Measurements from ENCODE around the gene REXO1. TPM values are rescaled to one million over a fixed set of nuclear protein-coding genes. Genes with fewer than 3 reads are reported as not detected.
"Not testable (repeated sequence)": the region's sequence is repeated elsewhere in the genome, so short reads cannot be mapped to it uniquely, and the experiment has no call there.

REXO1 gene, protein sequence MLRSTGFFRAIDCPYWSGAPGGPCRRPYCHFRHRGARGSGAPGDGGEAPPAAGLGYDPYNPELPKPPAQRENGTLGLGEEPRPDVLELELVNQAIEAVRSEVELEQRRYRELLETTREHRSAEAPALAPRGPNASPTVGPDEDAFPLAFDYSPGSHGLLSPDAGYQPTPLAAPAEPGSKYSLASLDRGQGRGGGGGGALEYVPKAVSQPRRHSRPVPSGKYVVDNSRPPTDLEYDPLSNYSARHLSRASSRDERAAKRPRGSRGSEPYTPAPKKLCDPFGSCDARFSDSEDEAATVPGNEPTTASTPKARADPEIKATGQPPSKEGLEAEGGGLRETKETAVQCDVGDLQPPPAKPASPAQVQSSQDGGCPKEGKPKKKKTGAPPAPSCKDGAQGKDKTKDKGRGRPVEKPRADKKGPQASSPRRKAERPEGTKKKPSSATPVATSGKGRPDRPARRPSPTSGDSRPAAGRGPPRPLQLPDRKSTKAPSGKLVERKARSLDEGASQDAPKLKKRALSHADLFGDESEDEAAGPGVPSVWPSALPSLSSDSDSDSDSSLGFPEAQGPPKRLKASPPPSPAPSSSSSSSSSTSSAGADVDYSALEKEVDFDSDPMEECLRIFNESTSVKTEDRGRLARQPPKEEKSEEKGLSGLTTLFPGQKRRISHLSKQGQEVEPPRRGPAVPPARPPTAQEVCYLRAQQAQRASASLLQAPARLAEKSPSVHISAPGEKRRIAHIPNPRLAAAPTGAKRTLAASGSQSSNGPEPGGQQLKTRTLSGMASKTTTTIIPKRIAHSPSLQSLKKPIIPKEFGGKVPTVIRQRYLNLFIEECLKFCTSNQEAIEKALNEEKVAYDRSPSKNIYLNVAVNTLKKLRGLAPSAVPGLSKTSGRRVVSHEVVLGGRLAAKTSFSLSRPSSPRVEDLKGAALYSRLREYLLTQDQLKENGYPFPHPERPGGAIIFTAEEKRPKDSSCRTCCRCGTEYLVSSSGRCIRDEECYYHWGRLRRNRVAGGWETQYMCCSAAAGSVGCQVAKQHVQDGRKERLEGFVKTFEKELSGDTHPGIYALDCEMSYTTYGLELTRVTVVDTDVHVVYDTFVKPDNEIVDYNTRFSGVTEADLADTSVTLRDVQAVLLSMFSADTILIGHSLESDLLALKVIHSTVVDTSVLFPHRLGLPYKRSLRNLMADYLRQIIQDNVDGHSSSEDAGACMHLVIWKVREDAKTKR
- 10 to 100 TPM; 39.8 to 47.6 TPM for total RNA-seq

GRCh38 chr19:1848399-1849131 is at the start of gene REXO1:
TSS of gene REXO1 (minus strand) at chr19:1848483. CDS start at chr19:1848358, 125 bp downstream.
- peak; percentile 99 for DNase-seq
- H3K4me1 Mint-ChIP-seq (ENCODE audit: low read depth), result peaks cover 66% of the 10 kb centered on the region
- no peaks in the 10 kb centered on the region for H3K27me3 Mint-ChIP-seq (ENCODE audit: low read depth)
- H3K36me3 Mint-ChIP-seq (ENCODE audit: low read depth), result peaks cover 7% of the 10 kb centered on the region
- CTCF ChIA-PET, result interaction anchor here (0.6 to 2.2 kb wide), 4 partner anchors 9 to 76 kb away, joined by 3 to 15 read pairs (median 7); no protein-coding TSS in a partner anchor
- peak within 1 kb of the TSS; percentile 89 for H3K27ac Mint-ChIP-seq
- peak within 1 kb of the TSS; percentile 86 for H3K4me3 Mint-ChIP-seq
- intact Hi-C loops (cut with micrococcal nuclease), result loop anchor here (1.0 kb wide), 1 partner anchor 36 kb away; the partner anchor contains the start of gene ATP8B3
- no peaks in the 10 kb centered on the region for H3K9me3 Mint-ChIP-seq

DNA sequence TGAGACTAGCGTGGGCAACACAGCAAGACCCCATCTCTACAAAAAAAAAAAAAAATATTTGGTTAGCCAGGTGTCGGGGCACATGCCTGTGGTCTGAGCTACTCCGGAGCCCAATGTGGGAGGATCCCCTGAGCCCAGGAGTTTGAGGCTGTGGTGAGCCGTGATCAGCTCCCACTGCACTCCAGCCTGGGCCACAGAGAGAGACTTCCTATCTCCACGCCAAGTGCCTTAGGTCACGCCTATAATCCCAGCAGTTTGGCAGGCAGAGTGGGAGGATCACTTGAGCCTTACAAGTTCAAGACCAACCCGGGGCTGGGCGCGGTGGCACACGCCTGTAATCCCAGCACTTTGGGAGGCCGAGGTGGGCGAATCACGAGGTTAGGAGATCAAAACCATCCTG is 48.2 kb upstream of the REXO1 start:
- Mint-ChIP-seq H3K27ac (peak overlapping the region; percentile 95), H3K36me3 (ENCODE audit: low read depth) (no peaks in the 10 kb centered on the region), H3K27me3 (ENCODE audit: low read depth) (no peaks in the 10 kb centered on the region), H3K4me1 (ENCODE audit: low read depth) (peaks cover 28% of the 10 kb centered on the region), H3K4me3 (peak overlapping the region; percentile 85), H3K9me3 (no peaks in the 10 kb centered on the region)
- intact Hi-C loops (cut with micrococcal nuclease), result loop anchor here (5.0 kb wide), 2 partner anchors 166 to 201 kb away; partner anchors contain the start of genes IZUMO4 and MOB3A
- DNase-seq, result no peak
- CTCF ChIA-PET, result interaction anchor here (0.6 to 1.2 kb wide), 5 partner anchors 13 to 365 kb away, joined by 3 to 4 read pairs (median 3); no protein-coding TSS in a partner anchor

- Mint-ChIP-seq H3K27ac (no peak overlapping the region), H3K36me3 (ENCODE audit: low read depth) (no peaks in the 10 kb centered on the region), H3K4me1 (ENCODE audit: low read depth) (peaks cover 28% of the 10 kb centered on the region), H3K27me3 (ENCODE audit: low read depth) (no peaks in the 10 kb centered on the region), H3K4me3 (no peak overlapping the region), H3K9me3 (no peaks in the 10 kb centered on the region)
- intact Hi-C loops (cut with micrococcal nuclease), result no loop called here
- CTCF ChIA-PET, result no interaction called here
- no peak for DNase-seq
Measured at GRCh38 chr19:1893791-1894190, 45.5 kb upstream of the REXO1 start.

DNA sequence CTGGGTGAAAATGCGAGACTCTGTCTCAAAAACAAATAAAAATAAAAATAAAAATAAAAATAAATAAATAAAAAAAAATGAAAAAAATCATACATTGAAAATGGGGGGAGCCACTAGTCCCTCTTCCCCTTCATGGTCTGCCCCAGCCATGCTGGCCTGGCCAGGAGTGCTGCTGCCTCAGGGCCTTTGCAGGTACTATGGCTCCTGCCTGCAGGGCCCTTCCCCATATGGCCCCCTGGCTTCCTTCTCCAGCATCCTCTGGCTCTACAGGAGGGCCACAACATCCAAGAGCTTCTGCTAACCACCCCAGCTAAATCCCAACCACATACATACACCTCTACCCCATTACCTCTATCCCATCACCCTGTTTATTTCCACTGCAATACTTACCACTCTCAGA is 41.6 kb upstream of the REXO1 start:
- H3K9me3 Mint-ChIP-seq, result no peaks in the 10 kb centered on the region
- CTCF ChIA-PET, result no interaction called here
- no peak for DNase-seq
- no peak overlapping the region for H3K4me3 Mint-ChIP-seq
- H3K27ac Mint-ChIP-seq, result peak overlapping the region; percentile 38
- no peaks in the 10 kb centered on the region for H3K36me3 Mint-ChIP-seq (ENCODE audit: low read depth)
- intact Hi-C loops (cut with micrococcal nuclease), result no loop called here
- no peaks in the 10 kb centered on the region for H3K27me3 Mint-ChIP-seq (ENCODE audit: low read depth)
- H3K4me1 Mint-ChIP-seq (ENCODE audit: low read depth), result peaks cover 5% of the 10 kb centered on the region

DNA sequence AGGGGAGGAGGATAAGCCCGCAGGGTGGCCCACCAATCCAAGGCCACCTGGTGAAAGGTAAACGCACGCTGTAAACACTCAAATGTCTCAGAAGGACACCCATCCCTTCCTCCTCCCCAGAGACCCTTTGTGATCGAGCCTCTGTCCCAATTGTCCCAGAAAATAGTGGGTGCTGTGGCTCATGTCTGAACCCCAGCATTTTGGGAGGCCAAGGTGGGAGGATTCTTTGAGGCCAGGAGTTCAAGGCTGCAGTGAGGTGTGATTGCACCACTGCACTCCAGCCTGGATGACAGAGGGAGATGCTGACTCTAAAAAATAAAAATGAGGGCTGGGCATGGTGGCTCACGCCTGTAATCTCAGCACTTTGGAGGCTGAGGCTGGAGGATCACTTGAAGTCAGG is 40.1 kb upstream of the REXO1 start:
- no peak overlapping the region for H3K27ac Mint-ChIP-seq
- no peaks in the 10 kb centered on the region for H3K27me3 Mint-ChIP-seq (ENCODE audit: low read depth)
- DNase-seq, result no peak
- H3K36me3 Mint-ChIP-seq (ENCODE audit: low read depth), result peaks cover 5% of the 10 kb centered on the region
- H3K4me1 Mint-ChIP-seq (ENCODE audit: low read depth), result peaks cover 9% of the 10 kb centered on the region
- no peak overlapping the region for H3K4me3 Mint-ChIP-seq
- no peaks in the 10 kb centered on the region for H3K9me3 Mint-ChIP-seq
- CTCF ChIA-PET, result no interaction called here
- intact Hi-C loops (cut with micrococcal nuclease), result no loop called here

DNA sequence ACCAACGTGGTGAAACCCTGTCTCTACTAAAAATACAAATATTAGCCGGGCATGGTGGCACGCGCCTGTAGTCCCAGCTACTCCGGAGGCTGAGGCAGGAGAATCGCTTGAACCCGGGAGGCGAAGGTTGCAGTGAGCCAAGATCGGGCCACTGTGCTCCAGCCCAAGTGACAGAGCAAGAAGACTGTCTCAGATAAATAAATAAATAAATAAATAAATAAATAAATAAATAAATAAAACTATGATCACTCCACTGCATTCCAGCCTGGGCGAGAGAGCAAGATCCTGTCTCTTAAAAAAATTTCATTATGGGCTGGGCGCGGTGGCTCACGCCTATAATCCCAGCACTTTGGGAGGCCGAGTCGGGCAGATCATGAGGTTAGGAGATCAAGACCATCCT is 38.1 kb upstream of the REXO1 start:
- DNase-seq; intact Hi-C loops (cut with micrococcal nuclease); H3K4me3 Mint-ChIP-seq; H3K36me3 Mint-ChIP-seq (ENCODE audit: low read depth); H3K27ac Mint-ChIP-seq; H3K9me3 Mint-ChIP-seq; H3K27me3 Mint-ChIP-seq (ENCODE audit: low read depth): not testable (repeated sequence)
- peaks cover 25% of the 10 kb centered on the region for H3K4me1 Mint-ChIP-seq (ENCODE audit: low read depth)
- CTCF ChIA-PET, result interaction anchor here (0.7 to 1.1 kb wide), 3 partner anchors 11 to 37 kb away, joined by 3 to 4 read pairs (median 3); no protein-coding TSS in a partner anchor

- CTCF ChIA-PET, result interaction anchor here (0.7 to 2.2 kb wide), 3 partner anchors 12 to 38 kb away, joined by 3 to 5 read pairs (median 4); no protein-coding TSS in a partner anchor
- H3K36me3 Mint-ChIP-seq (ENCODE audit: low read depth); H3K27me3 Mint-ChIP-seq (ENCODE audit: low read depth); H3K9me3 Mint-ChIP-seq: not testable (repeated sequence)
- Mint-ChIP-seq H3K4me1 (ENCODE audit: low read depth) (peaks cover 25% of the 10 kb centered on the region), H3K27ac (peak within 1 kb of the TSS; percentile 95), H3K4me3 (peak within 1 kb of the TSS; percentile 96)
- peak; percentile 96 for DNase-seq
- intact Hi-C loops (cut with micrococcal nuclease), result loop anchor here (1.0 kb wide), 2 partner anchors 10 to 21 kb away; no protein-coding TSS in a partner anchor
Measured at GRCh38 chr19:1885398-1886119, 37.3 kb upstream of the REXO1 start, which contains the start of gene ABHD17A. TSS of gene ABHD17A (minus strand) at chr19:1885496. CDS start at chr19:1881566, 3,930 bp downstream.

DNA sequence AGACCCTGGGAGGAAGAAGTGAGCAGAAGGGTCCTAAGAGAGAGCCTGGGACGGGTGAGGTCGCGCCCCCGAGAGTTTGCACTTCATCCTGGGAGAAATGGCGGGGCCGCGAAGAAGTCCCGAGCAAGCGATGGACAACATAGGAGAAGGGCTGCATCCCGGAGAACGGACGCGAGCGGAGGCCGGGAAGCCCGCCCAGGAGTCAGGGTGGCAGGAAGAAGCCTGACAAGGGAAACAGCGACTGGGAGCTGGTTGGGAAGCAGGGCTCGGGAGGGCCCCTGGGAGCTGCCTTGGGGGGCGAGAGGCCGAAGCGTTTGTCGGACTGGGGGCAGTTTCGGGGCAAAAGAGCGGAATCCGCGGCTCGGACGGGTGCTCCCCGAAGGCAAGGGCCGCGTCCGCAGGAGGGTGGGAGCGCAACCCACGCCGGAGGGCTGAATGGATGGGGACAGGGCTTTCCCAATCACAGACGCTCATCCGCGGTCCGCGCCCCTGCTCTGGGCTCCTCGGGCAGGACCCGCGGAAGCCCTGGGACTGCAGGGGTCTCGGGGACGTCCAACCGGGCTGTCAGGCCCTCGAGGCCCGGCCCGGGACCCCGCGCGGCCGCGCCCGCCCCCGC is 36.5 kb upstream of the REXO1 start:
- H3K27ac Mint-ChIP-seq, result peak overlapping the region; percentile 95
- H3K4me1 Mint-ChIP-seq (ENCODE audit: low read depth), result peaks cover 27% of the 10 kb centered on the region
- peak overlapping the region; percentile 96 for H3K4me3 Mint-ChIP-seq
- no peak for DNase-seq
- no peaks in the 10 kb centered on the region for H3K27me3 Mint-ChIP-seq (ENCODE audit: low read depth)
- H3K9me3 Mint-ChIP-seq, result no peaks in the 10 kb centered on the region
- H3K36me3 Mint-ChIP-seq (ENCODE audit: low read depth), result peaks cover 5% of the 10 kb centered on the region
- intact Hi-C loops (cut with micrococcal nuclease), result loop anchor here (1.0 to 5.0 kb wide), 4 partner anchors 9 to 177 kb away; no protein-coding TSS in a partner anchor
- CTCF ChIA-PET, result interaction anchor here (1.4 to 2.2 kb wide), 2 partner anchors 17 to 20 kb away, joined by 4 to 5 read pairs; no protein-coding TSS in a partner anchor

GRCh38 chr19:1884291-1884718 is 36.0 kb upstream of the REXO1 start:
- Mint-ChIP-seq H3K36me3 (ENCODE audit: low read depth) (peaks cover 5% of the 10 kb centered on the region), H3K9me3 (no peaks in the 10 kb centered on the region), H3K4me3 (peak overlapping the region; percentile 96), H3K27me3 (ENCODE audit: low read depth) (no peaks in the 10 kb centered on the region), H3K27ac (peak overlapping the region; percentile 95), H3K4me1 (ENCODE audit: low read depth) (peaks cover 27% of the 10 kb centered on the region)
- CTCF ChIA-PET, result interaction anchor here (1.4 to 2.2 kb wide), 2 partner anchors 17 to 20 kb away, joined by 4 to 5 read pairs; no protein-coding TSS in a partner anchor
- intact Hi-C loops (cut with micrococcal nuclease), result loop anchor here (1.0 to 5.0 kb wide), 2 partner anchors 8 to 178 kb away; no protein-coding TSS in a partner anchor
- peak; percentile 58 for DNase-seq

GRCh38 chr19:1883784-1884183 is 35.5 kb upstream of the REXO1 start:
- peaks cover 27% of the 10 kb centered on the region for H3K4me1 Mint-ChIP-seq (ENCODE audit: low read depth)
- DNase-seq, result peak; percentile 55
- H3K9me3 Mint-ChIP-seq, result no peaks in the 10 kb centered on the region
- no peaks in the 10 kb centered on the region for H3K27me3 Mint-ChIP-seq (ENCODE audit: low read depth)
- peak overlapping the region; percentile 95 for H3K27ac Mint-ChIP-seq
- peak overlapping the region; percentile 96 for H3K4me3 Mint-ChIP-seq
- intact Hi-C loops (cut with micrococcal nuclease), result loop anchor here (1.0 to 5.0 kb wide), 2 partner anchors 7 to 179 kb away; no protein-coding TSS in a partner anchor
- CTCF ChIA-PET, result interaction anchor here (1.2 to 2.2 kb wide), 3 partner anchors 13 to 19 kb away, joined by 3 to 5 read pairs (median 4); no protein-coding TSS in a partner anchor
- H3K36me3 Mint-ChIP-seq (ENCODE audit: low read depth), result peaks cover 5% of the 10 kb centered on the region
